HG03064 (cell line): ENCODE results near the gene ZSCAN9.
A peak's percentile ranks its signal among the peaks of the same experiment; 100 is the strongest.

ENCODE experiments used
- ATAC-seq: cut with Tn5 transposase; IDR thresholded peaks from one replicate; pipeline ENCODE4 v1.9.1; 2021; ENCODE audit warnings: low read depth; ENCODE audit not compliant: unreplicated experiment

ZSCAN9 gene

DNA sequence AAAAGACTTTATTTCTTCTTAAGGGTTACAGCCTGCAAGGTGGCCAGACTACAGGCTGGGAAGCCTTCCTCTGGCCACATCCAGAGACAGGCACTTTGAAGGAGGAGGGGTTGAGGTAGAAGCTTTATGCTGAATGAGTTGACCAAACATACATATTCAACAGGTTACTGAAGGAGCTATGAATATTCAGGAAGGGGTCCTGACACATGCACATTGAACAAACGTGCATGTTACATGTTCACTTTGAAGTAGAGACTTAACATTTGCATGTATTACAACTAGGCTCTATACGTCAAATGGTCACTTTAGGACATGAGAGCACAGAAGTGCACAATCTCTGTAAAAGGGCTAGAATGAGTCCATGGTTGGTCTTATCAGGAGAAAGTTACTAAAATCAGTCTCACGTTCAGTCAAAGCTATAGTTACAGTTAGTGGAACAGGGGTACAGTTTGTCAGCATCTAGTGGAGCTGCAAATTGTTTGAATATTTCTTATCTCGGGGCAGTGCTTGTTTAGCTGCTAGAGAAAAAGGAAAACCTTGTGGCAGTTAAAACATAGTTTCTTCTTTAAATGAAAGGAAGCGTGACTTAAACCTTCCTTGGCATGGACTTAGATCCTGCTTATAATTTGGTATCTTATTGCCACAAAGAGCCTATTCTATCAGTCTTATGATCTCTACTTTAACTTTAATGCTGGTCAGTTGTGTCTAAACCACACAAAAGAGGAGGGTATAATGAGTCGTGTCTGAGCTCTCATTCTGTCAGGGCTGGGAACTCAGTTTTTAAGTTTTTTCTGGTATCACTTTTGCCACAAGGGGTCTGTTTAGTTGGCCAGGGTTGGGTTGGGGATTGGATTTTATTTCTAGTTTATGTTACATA, 4.6 kb upstream of the ZSCAN9 start:
- ATAC-seq, result no peak

- no peak for ATAC-seq
Observed at GRCh38 chr6:28224131-28225055, 682 bp upstream of the ZSCAN9 start.

GRCh38 chr6:28226460-28226859, 1.4 kb downstream of the ZSCAN9 start:
- ATAC-seq, result no peak

DNA sequence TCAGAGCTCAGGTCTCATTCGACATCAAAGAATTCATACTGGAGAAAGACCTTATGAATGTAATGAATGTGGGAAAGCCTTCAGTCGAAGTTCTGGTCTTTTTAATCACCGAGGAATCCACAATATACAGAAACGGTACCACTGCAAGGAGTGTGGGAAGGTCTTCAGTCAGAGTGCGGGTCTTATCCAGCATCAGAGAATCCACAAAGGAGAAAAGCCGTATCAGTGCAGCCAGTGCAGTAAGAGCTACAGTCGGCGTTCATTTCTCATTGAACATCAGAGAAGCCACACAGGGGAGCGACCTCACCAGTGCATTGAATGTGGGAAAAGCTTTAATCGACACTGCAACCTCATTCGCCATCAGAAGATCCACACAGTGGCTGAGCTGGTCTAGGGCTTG, 7.7 kb downstream of the ZSCAN9 start:
- ATAC-seq, result no peak

DNA sequence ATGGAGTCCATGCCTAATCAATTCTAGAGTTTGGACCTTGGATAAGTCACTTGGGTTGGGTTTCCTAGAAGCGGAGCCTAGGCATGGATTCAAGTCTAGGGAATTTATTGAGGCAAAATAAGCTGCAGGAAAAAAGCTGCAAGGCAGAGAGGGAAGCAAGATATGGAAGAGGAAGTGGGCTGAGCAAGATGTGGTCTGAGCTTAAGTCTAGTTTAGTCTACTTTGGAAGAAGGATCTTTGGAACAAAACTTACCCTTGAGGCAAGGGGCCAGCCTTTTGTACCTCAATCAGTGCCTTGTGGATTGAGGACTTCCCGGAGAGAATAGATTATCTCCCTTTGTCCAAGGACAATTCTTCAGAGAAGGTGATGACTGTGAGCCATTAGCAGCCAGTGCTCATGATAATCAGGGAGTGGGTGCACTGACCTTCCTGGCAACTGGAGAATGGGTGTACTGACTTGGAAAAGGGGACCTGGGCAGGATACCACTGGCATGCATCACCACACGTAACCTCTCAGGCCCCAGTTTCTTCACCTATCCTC, 10.9 kb downstream of the ZSCAN9 start:
- no peak for ATAC-seq

DNA sequence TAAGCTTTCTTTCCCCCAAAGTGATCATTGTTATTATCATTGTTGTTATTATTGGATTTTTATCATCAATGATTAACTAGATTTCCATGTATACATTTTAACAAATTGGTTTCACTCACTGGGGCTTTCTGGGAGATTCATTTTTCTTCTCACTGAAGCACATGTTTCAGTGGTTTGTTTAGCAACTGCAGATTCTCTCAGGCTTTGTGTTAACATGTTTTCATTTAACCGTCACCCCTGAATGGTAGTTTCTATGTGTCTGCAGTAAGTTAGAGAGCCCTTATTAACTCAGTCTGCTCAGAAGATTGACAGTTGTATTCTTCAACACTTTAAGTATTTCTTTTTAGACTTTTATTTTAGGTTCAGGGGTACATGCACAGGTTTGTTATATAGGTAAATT, 14.6 kb downstream of the ZSCAN9 start:
- no peak for ATAC-seq

DNA sequence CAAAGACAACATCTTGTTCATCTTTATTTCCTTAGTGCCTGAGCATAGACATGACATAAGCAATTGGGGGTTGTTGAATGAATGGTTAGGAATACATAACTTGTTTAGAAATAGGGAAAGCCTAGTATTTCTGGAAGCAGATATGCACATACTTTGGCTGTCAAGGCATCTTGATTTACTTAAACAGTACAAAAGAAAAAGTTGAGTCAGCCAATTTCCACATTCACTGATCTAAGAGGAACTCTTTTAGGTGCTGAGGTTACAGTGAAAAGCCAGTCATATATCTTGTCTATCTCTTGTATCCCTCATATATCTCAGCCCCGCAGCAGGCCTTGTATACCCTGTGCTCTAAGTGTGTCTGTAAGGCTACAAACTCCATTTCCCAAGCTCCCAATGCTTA, 15.4 kb downstream of the ZSCAN9 start:
- no peak for ATAC-seq

GRCh38 chr6:28243946-28244345, 18.9 kb downstream of the ZSCAN9 start:
- no peak for ATAC-seq

DNA sequence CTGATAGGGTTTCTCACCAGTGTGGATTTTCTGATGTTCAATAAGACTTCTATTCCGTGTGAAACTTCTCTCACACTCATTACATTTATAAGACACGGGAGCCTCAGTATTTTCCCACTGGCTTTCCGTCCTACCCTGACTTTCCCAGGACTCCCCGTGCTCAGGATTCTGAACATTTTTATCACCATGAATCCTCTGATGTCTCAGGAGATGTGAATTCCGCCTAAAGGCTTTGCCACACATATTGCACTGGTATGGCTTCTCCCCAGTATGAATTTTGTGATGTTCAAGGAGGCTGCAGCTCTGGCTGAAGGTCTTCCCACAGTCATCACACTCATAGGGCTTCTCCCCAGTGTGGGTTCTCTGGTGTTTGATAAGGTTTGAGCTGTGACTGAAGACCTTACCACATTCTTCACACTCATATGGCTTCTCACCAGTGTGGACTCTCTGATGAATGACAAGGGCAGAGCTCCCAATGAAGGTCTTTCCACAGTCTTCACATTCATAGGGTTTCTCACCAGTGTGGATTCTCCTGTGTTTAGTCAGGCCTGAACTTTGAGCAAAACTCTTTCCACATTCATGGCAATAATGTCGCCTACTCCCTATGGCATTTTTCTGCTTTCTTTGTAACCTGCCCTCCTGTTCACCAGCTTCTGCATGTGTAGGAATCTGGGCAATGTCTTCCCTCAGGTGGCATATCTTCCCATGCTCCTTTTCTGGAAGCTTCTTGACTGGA, 20.3 kb downstream of the ZSCAN9 start:
- no peak for ATAC-seq

DNA sequence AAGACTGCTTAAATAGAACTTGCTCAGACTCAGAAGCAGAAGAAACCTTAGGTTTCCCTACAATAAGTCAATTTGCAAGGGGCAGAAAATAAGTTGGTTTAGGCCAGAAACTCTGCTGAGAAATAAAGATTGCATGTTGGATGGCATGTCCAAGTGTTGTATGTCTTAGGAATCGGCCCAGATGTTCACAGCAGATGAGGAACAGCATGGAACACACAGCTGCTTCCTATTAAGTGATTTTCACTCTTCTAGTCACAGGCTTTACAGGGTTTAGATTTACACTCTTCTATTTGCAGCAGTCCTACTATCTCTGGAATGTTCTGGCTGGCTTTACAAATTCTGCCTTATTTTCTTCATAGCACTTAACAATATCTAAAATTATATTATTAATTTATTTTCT, 23.8 kb downstream of the ZSCAN9 start:
- ATAC-seq, result no peak

DNA sequence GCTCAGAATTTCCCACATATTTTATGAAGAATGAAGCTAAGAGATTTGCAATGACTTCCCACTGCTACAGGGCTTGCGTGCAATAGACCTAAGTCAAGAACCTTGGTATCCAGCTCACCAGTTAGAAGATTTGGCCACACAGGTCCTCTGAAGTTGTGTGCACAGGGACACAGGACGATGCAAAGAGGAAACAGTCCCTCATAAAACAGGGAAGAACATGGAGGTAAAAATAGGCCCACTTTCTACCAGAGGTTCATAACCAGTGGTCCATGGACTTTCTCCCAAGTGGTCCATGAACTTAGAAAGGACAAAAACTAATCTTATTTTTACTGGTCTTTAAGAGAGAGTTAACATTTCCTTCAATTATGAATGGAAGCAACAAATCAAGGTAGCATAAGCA, 25.7 kb downstream of the ZSCAN9 start:
- ATAC-seq, result no peak

DNA sequence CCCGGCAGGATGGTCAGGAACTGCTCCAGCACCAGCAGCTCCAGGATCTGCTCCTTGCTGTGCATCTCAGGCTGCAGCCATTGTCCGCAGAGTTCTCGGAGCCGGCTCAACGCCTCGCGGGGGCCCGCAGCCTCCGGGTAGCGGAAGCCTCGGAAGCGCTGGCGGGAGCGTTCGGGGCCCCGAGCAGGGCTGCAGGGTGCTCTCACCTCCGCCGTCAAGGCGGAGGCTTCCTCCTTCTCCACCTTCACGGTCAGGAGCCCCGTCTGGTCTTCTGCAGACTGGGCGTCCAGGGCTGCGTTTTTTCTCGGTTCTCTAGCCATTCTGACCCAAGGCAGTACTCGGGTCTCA, 26.6 kb downstream of the ZSCAN9 start:
- peak; percentile 36 for ATAC-seq

- peak; percentile 77 for ATAC-seq
Observed at GRCh38 chr6:28252009-28252975, 27.2 kb downstream of the ZSCAN9 start, which contains the start of gene ZKSCAN4. ZKSCAN4 (minus strand) TSS chr6:28252269; CDS start chr6:28251980, 289 bp downstream.

GRCh38 chr6:28254121-28254519, 29.0 kb downstream of the ZSCAN9 start:
- no peak for ATAC-seq

- no peak for ATAC-seq
Observed at GRCh38 chr6:28257042-28257441, 32.0 kb downstream of the ZSCAN9 start.

GRCh38 chr6:28258877-28259777, 34.1 kb downstream of the ZSCAN9 start, which contains the start of gene NKAPL:
NKAPL (plus strand) TSS chr6:28259297; CDS start chr6:28259372, 75 bp downstream.
- no peak for ATAC-seq

GRCh38 chr6:28263922-28264321, 38.8 kb downstream of the ZSCAN9 start:
- ATAC-seq, result no peak

DNA sequence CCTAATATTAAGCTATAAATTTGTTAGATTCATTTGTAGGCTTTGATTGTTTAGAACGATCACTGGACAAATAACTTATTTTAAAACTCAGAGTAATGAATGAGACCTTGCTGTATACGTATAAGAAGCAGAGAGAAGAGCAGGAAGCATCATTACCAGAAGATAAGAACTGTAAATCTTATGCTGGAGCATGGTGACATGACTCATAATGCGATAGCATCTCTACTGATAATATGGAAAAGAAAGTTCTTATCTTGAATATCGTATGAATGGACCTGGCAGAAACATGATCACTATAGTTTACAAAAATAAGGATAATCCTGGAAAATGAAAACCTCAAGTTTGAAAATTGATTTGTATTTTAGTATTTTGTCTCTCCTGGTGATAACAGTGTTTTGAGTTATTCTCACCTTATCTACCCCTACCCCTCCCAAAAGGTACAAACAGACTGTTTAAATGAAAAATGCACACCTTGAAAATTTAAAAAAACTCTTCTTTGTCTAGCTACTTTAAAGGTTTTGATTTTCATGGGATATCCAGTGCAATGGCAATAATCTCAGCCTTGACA, 39.8 kb downstream of the ZSCAN9 start:
- no peak for ATAC-seq
